NCI-H2196 (cell line): Measurements from ENCODE around the gene ACBD6.
"Not testable (repeated sequence)": the region's sequence is repeated elsewhere in the genome, so short reads cannot be mapped to it uniquely, and the experiment has no call there.

Experiments used
- DNase-seq: peaks from one replicate; lab custom pipeline; 2025; ENCODE audit not compliant: unreplicated experiment; lab: John Stamatoyannopoulos, UW

Gene ACBD6

GRCh38 chr1:180502361-180503279 lies at the start of gene ACBD6:
Gene ACBD6, minus strand, starts transcription at chr1:180502577. Its CDS starts 311 bp downstream, at chr1:180502266.
- peak; percentile 86 for DNase-seq

GRCh38 chr1:180551997-180552396 lies 49.6 kb upstream of the ACBD6 start:
- no peak for DNase-seq

GRCh38 chr1:180550241-180550640 lies 47.9 kb upstream of the ACBD6 start:
- DNase-seq, result no peak

GRCh38 chr1:180549770-180550169 lies 47.4 kb upstream of the ACBD6 start:
- DNase-seq, result not testable (repeated sequence)

DNA sequence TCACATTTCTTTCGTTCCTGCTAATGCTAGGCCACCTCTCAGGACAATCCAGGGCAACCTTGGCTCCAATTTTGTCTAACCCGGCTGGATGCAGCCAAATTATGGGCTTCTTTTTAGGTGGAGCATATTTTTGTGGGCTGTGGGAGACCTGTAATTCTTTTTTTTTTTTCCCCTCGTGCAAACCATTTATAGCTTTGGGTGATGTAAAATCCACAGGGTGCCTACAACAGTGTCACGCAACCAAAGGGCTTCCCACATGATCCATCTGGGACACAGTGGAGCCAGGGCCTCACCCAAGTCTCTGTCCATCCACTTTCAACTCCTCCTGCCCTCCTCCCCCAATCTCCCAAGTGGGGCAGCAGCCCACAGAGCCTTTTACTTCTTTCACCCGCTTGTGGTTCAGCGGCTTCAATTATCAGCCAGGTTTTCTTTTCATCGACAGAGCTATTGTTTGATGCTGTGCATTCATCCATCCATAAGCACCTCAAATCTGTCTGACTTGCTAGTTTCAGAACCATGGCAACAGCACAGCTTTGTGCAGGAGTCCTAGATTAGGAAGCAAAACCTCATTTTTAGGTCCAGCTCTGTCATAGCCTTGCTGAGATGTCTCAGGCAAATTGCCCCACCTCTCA lies 46.4 kb upstream of the ACBD6 start:
- no peak for DNase-seq

GRCh38 chr1:180545991-180546390 lies 43.6 kb upstream of the ACBD6 start:
- DNase-seq, result no peak

DNA sequence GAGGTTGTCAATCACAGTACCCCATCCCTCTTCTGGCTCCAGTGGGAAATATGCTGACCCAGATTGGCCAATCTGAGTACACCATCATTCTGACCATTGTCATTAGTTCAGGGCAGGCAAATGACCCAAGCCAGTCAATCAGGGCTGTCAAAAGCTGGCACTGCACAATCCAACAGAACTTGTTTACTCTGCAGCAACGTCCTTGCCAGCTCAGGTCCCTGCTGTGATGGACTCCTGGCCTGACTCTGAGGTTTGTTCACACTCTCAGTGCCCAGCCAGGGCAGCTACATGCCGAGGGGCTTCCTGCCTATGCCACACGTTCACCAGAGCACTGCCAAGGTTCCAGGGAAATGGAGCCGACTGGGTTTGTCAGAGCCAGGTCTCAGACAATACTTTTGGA lies 41.7 kb upstream of the ACBD6 start:
- DNase-seq, result no peak

- no peak for DNase-seq
These were observed 40.4 kb upstream of the ACBD6 start for GRCh38 chr1:180542838-180543145.

GRCh38 chr1:180542113-180542837 lies 39.9 kb upstream of the ACBD6 start:
- no peak for DNase-seq

GRCh38 chr1:180540697-180541594 lies 38.6 kb upstream of the ACBD6 start:
- DNase-seq, result no peak

GRCh38 chr1:180539136-180539535 lies 36.8 kb upstream of the ACBD6 start:
- DNase-seq, result no peak

DNA sequence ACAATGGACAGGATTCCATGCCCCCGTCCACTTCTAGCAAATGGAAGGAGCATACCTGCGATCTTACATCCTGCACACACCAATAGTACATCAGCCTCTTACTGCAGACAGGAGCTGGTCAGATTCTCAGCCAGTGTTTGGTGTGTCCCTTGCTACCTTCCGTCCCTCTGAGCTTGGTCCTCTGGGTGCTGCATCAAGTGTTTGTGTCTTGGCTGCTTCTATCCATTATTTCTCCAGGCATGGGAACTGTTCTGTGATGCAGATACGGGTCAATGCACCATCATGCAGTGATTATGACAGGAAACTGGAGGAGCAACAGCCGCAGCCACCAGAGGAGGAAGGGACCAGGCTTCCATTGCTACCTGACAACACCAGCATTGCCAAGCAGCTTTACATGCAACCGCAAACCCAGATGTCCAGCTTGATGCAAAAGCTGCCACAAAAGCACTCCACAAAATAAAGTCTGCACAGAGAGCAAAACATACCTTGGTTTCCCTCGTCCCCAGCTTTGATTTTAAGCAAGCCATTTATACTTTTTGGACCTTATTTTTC lies 34.5 kb upstream of the ACBD6 start:
- no peak for DNase-seq

DNA sequence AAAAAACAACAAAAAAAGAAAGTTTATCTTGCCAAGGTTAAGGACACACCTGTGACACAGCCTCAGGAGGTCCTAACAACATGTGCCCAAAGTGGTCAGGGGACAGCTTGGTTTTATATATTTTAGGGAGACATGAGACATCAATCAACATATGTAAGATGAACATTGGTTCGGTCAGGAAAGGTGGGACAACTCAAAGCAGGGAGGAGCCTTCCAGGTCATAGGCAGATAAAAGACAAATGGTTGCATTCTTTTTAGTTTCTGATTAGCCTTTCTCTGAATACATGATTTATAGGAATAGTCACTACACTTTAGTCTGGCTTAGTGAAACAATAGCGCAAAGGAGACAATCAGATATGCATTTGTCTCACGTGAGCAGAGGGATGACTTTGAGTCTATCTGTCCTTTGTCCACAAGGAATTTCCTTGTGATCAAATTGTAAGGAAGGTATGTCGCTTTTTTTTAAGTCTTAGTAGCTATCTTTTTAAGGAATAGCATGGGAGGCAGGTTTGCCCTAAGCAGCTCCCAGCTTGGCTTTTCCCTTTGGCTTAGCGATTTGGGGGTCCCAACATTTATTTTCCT lies 33.1 kb upstream of the ACBD6 start:
- no peak for DNase-seq

DNA sequence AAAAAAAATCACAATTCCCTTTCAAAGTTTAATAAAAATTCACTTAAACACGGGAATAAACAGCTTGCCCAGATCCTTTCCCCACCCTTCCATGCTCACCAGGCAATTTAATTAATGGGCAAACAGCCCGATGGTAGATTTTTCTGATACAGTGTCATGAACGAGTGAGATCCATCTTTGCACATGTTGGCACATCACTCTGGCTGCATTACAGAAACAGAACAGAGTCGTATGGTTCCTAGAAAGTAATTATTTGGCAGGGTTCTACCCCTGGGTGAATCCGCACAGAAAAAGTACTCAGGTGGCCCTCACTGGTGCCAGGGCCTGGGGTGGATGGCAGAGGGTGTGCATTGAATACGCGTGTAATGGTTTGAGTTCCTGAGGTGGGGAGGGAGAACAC lies 31.8 kb upstream of the ACBD6 start:
- no peak for DNase-seq

- peak; percentile 46 for DNase-seq
These were observed 31.1 kb upstream of the ACBD6 start for GRCh38 chr1:180533266-180533987.

GRCh38 chr1:180532854-180533253 lies 30.5 kb upstream of the ACBD6 start:
- DNase-seq, result no peak

- DNase-seq, result no peak
These were observed 28.1 kb upstream of the ACBD6 start for GRCh38 chr1:180530501-180530900.

DNA sequence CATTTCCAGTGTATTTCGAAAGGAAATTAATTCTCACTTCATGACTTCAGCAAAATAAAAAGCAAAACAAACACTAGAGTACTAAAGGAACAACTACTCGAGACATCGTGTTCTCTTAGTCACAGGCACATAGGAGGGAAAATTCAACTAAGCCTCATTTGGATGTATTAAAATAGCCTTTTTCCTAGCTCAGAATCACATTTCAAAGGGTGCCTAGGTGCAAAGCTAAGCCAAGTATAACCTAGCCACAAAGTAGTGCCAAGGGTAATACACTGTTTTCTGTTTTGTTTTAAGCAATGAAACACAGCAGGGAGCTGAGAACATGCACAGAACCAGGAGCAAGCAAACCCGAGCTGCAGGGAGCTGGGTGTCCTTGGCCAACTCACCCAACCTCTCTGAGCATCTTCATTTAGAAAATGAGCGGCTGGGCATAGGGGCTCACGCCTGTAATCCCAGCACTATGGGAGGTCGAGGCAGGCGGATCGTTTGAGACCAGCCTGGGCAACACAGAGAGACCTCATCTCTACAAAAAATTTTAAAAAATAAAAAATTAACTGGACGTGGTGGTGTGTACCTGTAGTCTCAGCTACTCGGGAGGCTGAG lies 26.6 kb upstream of the ACBD6 start:
- no peak for DNase-seq

- no peak for DNase-seq
These were observed 24.8 kb upstream of the ACBD6 start for GRCh38 chr1:180527101-180527669.
